Tibial nerve (tissue), 4 donors: Measurements from ENCODE around the gene APOL2. TPM values are rescaled to one million over a fixed set of nuclear protein-coding genes. Genes with fewer than 3 reads are reported as not detected.
"Not testable (repeated sequence)": the region's sequence is repeated elsewhere in the genome, so short reads cannot be mapped to it uniquely, and the experiment has no call there.

ENCODE experiments used
- DNase-seq, 2 donors: peaks; one replicate each; pipeline ENCODE4 v3.0.0-alpha.2; 2019; ENCODE audit warnings: low spot score in 2 of 2
- H3K27ac ChIP-seq, 4 donors: fragments of 200-600 bp; sonication (generic) in 3 of 4; one replicate each; pipeline ENCODE4 v1.5.1; 2017 to 2019; ENCODE audit warnings: mild to moderate bottlenecking in 1 of 4
- H3K27me3 ChIP-seq, 2 donors: fragments of 200-600 bp; sonication (generic) in 1 of 2; one replicate each; pipeline versions ENCODE4 v1.5.1 to v1.6.0; 2017 to 2019
- H3K36me3 ChIP-seq, 3 donors: fragments of 200-600 bp; sonication (generic); one replicate each; pipeline ENCODE4 v1.5.1; 2018 to 2019
- H3K4me1 ChIP-seq, 4 donors: fragments of 200-600 bp; sonication (generic) in 3 of 4; one replicate each; pipeline ENCODE4 v1.5.1; 2017 to 2019
- H3K4me3 ChIP-seq, 4 donors: fragments of 200-600 bp; sonication (generic) in 3 of 4; one replicate each; pipeline ENCODE4 v1.5.1; 2017 to 2019; ENCODE audit warnings: mild to moderate bottlenecking in 1 of 4, moderate library complexity in 1 of 4
- H3K9me3 ChIP-seq, 4 donors: fragments of 200-600 bp; sonication (generic) in 3 of 4; one replicate each; pipeline ENCODE4 v1.5.1; 2017 to 2019
- CTCF ChIP-seq, 5 experiments: fragments of 200-600 bp in 3 of 5; fragments of 450-650 bp in 2 of 5; sonication (generic) in 3 of 5; IDR thresholded peaks; one replicate each; pipeline ENCODE4 v1.5.1; 2016 to 2019; ENCODE audit warnings: antibody characterized with exemption in 5 of 5, mild to moderate bottlenecking in 3 of 5, moderate library complexity in 2 of 5
- EP300 ChIP-seq, 2 donors: sonication (generic); formaldehyde crosslinking; IDR thresholded peaks; one replicate each; pipeline ENCODE4 v1.6.1; 2017; ENCODE audit warnings: antibody characterized with exemption in 2 of 2, mild to moderate bottlenecking in 1 of 2
- POLR2A ChIP-seq, 2 donors: fragments of 450-650 bp; IDR thresholded peaks; one replicate each; pipeline ENCODE4 v1.6.1; 2017; ENCODE audit warnings: antibody characterized with exemption in 2 of 2, mild to moderate bottlenecking in 2 of 2, moderate library complexity in 2 of 2
- WGBS, 2 donors: methylation state at CpG; one replicate each; pipeline ENCODE4 v1.1.5; 2018; 5-methylcytosine and 5-hydroxymethylcytosine counted together
- total RNA-seq, 4 donors: library from RNA; depleted of rRNA; stranded (reverse); fragments of >200 nt; gene quantifications; one replicate each; pipeline ENCODE4 v1.1.0, GENCODE V29; 2016

APOL2 gene
- total RNA-seq, 4 donors from 2014 or later = 76.9 to 112 (median 79.4) TPM

- 82 to 88% methylated on average over 3 of the region's 3 CpGs for WGBS, 2 donors
- Histone ChIP-seq H3K36me3 (no peaks in the 10 kb centered on the region), H3K4me3 (no peak overlapping the region), H3K27ac (no peak overlapping the region), H3K4me1 (peaks cover 0 to 25% (median 8%) of the 10 kb centered on the region in 4 donors), H3K27me3 (no peaks in the 10 kb centered on the region), H3K9me3 (no peaks in the 10 kb centered on the region)
- no peak for DNase-seq
- TF ChIP-seq EP300 (IDR thresholded peaks at IDR 0.05) = no peak
- TF ChIP-seq CTCF (IDR thresholded peaks at IDR 0.05) = no peak
- no peak for TF ChIP-seq POLR2A (IDR thresholded peaks at IDR 0.05)
Observed at GRCh38 chr22:36210224-36210623, 29.1 kb downstream of the APOL2 start.

- WGBS, 2 donors = 84 to 92% methylated on average over 5 of the region's 5 CpGs
- not testable (repeated sequence) for H3K27me3 ChIP-seq, DNase-seq, H3K36me3 ChIP-seq, H3K9me3 ChIP-seq, H3K27ac ChIP-seq, H3K4me3 ChIP-seq
- H3K4me1 ChIP-seq = peaks cover 0 to 25% (median 8%) of the 10 kb centered on the region in 4 donors
Observed at GRCh38 chr22:36209488-36209908, 29.8 kb downstream of the APOL2 start.

GRCh38 chr22:36208914-36209313 lies 30.4 kb downstream of the APOL2 start:
- H3K9me3 ChIP-seq = no peaks in the 10 kb centered on the region
- no peak overlapping the region for H3K4me3 ChIP-seq
- no peaks in the 10 kb centered on the region for H3K36me3 ChIP-seq
- whole genome bisulfite sequencing, 2 donors = 100% methylated on average over 1 of the region's 1 CpG
- H3K4me1 ChIP-seq = peaks cover 0 to 25% (median 8%) of the 10 kb centered on the region in 4 donors
- no peak overlapping the region for H3K27ac ChIP-seq
- H3K27me3 ChIP-seq = no peaks in the 10 kb centered on the region
- TF ChIP-seq POLR2A (IDR thresholded peaks at IDR 0.05) (no peak), CTCF (IDR thresholded peaks at IDR 0.05) (no peak), EP300 (IDR thresholded peaks at IDR 0.05) (no peak)
- no peak for DNase-seq

- WGBS, 2 donors = 11 to 16% methylated on average over 1 of the region's 1 CpG
- H3K36me3 ChIP-seq = no peaks in the 10 kb centered on the region
- DNase-seq = no peak
- no peaks in the 10 kb centered on the region for H3K9me3 ChIP-seq
- no peak overlapping the region for H3K4me3 ChIP-seq
- peaks cover 0 to 25% (median 8%) of the 10 kb centered on the region in 4 donors for H3K4me1 ChIP-seq
- TF ChIP-seq EP300 (IDR thresholded peaks at IDR 0.05) (no peak), POLR2A (IDR thresholded peaks at IDR 0.05) (no peak), CTCF (IDR thresholded peaks at IDR 0.05) (no peak)
- peak overlapping the region in 1 of 4 donors; percentile 16 for H3K27ac ChIP-seq
- H3K27me3 ChIP-seq = no peaks in the 10 kb centered on the region
Observed at GRCh38 chr22:36208162-36208765, 31.1 kb downstream of the APOL2 start.

GRCh38 chr22:36206255-36206654 lies 33.1 kb downstream of the APOL2 start:
- Histone ChIP-seq H3K27ac (no peak overlapping the region), H3K36me3 (no peaks in the 10 kb centered on the region), H3K9me3 (no peaks in the 10 kb centered on the region), H3K4me3 (no peak overlapping the region), H3K27me3 (no peaks in the 10 kb centered on the region), H3K4me1 (peaks cover 0 to 26% (median 12%) of the 10 kb centered on the region in 4 donors)
- DNase-seq = no peak
- TF ChIP-seq CTCF (IDR thresholded peaks at IDR 0.05) (no peak), EP300 (IDR thresholded peaks at IDR 0.05) (no peak), POLR2A (IDR thresholded peaks at IDR 0.05) (no peak)
- 74 to 89% methylated on average over 1 of the region's 1 CpG for WGBS, 2 donors

- not testable (repeated sequence) for DNase-seq, H3K27me3 ChIP-seq, H3K27ac ChIP-seq, H3K9me3 ChIP-seq, H3K4me3 ChIP-seq, H3K36me3 ChIP-seq
- H3K4me1 ChIP-seq = peaks cover 0 to 21% (median 9%) of the 10 kb centered on the region in 4 donors
- 73 to 85% methylated on average over 5 of the region's 5 CpGs for WGBS, 2 donors
Observed at GRCh38 chr22:36205573-36205972, 33.8 kb downstream of the APOL2 start.
